ENCODE data around the gene SPTLC3.

Gene SPTLC3

DNA sequence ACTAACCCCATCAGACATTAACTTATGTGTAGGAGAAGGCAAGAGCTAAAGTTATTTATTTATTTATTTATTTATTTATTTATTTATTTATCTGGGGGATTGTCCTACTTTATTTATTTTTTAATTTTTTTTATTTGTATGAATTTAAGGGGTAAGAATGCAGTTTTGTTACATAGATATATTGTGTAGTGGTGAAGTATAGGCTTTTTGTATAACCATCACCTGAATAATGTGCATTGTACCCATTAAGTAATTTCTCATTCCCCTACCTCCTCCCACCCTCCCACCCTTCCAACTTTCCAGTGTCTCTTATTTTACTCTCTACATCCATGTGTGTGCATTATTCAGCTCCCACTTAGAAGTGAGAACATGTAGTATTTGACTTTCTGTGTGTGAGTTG lies 51.6 kb downstream of the SPTLC3 start:
- TF ChIP-seq TCF12 (IDR thresholded peaks at IDR 0.05; ENCODE audit: low read depth) (no peak), TEAD4 (IDR thresholded peaks at IDR 0.05) (no peak), RAD21 (IDR thresholded peaks at IDR 0.05; ENCODE audit: low read depth) (no peak), YY1 (IDR thresholded peaks at IDR 0.05; ENCODE audit: low read depth) (no peak), MAX (IDR thresholded peaks at IDR 0.05) (no peak), CREB1 (IDR thresholded peaks at IDR 0.05; ENCODE audit: low read depth) (no peak), TAF1 (IDR thresholded peaks at IDR 0.05; ENCODE audit: low read depth) (no peak), FOXM1 (IDR thresholded peaks at IDR 0.05; ENCODE audit: borderline replicate concordance, low read depth) (no peak), EGR1 (IDR thresholded peaks at IDR 0.05) (no peak), EP300 (IDR thresholded peaks at IDR 0.05; ENCODE audit: borderline replicate concordance) (no peak)
- TF ChIP-seq, protein P1, sequence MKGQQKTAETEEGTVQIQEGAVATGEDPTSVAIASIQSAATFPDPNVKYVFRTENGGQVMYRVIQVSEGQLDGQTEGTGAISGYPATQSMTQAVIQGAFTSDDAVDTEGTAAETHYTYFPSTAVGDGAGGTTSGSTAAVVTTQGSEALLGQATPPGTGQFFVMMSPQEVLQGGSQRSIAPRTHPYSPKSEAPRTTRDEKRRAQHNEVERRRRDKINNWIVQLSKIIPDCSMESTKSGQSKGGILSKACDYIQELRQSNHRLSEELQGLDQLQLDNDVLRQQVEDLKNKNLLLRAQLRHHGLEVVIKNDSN (IDR thresholded peaks at IDR 0.05), result no peak

DNA sequence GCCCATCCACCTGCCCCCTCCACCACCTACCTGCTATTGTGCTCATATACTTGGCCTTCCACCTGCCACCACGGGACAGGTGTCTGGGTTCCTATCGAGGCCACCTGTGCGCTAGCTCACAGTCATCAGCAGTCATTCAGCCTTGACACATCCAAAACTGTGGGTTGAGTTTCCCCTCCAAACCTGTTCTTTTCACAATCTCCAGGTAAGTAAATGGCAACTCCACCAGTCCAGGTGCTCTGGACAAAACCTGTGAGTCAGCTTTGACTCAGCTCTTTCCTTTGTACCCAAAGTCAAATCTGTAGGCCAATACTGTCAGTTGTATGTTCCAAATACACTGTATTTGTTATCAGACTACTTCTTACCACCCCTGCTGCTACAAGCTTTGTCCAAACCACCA lies 52.6 kb downstream of the SPTLC3 start:
- TF ChIP-seq CEBPB (IDR thresholded peaks at IDR 0.05) (no peak), YY1 (IDR thresholded peaks at IDR 0.05; ENCODE audit: low read depth) (no peak), TAF1 (IDR thresholded peaks at IDR 0.05; ENCODE audit: low read depth) (no peak), FOXM1 (IDR thresholded peaks at IDR 0.05; ENCODE audit: borderline replicate concordance, low read depth) (no peak), MAX (IDR thresholded peaks at IDR 0.05) (no peak), TEAD4 (IDR thresholded peaks at IDR 0.05) (no peak), RAD21 (IDR thresholded peaks at IDR 0.05; ENCODE audit: low read depth) (no peak)

GRCh38 chr20:13062789-13063188 lies 54.0 kb downstream of the SPTLC3 start:
- no peak for TF ChIP-seq FOXM1 (IDR thresholded peaks at IDR 0.05; ENCODE audit: borderline replicate concordance, low read depth)
- no peak for TF ChIP-seq CEBPB (IDR thresholded peaks at IDR 0.05)
- no peak for TF ChIP-seq EP300 (IDR thresholded peaks at IDR 0.05; ENCODE audit: borderline replicate concordance)
- no peak for TF ChIP-seq CREB1 (IDR thresholded peaks at IDR 0.05; ENCODE audit: low read depth)
- no peak for TF ChIP-seq YY1 (IDR thresholded peaks at IDR 0.05; ENCODE audit: low read depth)
- TF ChIP-seq TAF1 (IDR thresholded peaks at IDR 0.05; ENCODE audit: low read depth), result no peak
- no peak for TF ChIP-seq RAD21 (IDR thresholded peaks at IDR 0.05; ENCODE audit: low read depth)
- no peak for TF ChIP-seq ZBTB7A (IDR thresholded peaks at IDR 0.05; ENCODE audit: low read depth)
- TF ChIP-seq TEAD4 (IDR thresholded peaks at IDR 0.05), result no peak
- TF ChIP-seq EGR1 (IDR thresholded peaks at IDR 0.05), result no peak
- TF ChIP-seq TCF12 (IDR thresholded peaks at IDR 0.05; ENCODE audit: low read depth), result no peak
- TF ChIP-seq, protein P1 (IDR thresholded peaks at IDR 0.05), result no peak
- TF ChIP-seq REST (IDR thresholded peaks at IDR 0.05; ENCODE audit: low read depth), result no peak
- TF ChIP-seq NFIC (IDR thresholded peaks at IDR 0.05), result no peak
- TF ChIP-seq MAX (IDR thresholded peaks at IDR 0.05), result no peak

DNA sequence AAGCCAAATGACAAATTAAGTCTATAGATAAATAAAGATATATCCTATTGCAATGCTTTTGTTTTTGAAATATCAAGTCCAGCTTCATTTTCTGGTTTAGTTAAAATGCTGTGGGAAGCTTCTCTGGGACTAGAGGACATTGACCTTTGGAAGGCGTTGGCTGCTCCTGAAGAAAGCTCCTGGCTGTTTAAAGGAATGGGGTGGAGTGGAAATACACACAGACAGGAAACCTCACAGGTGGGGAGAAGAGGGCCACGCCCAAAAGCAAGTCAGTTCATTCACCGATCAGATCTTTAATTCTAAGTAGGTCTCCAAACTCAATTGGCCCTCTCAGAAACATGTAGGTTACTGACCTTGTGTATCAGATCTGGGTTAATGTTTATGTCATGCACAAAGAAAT lies 59.6 kb downstream of the SPTLC3 start:
- TF ChIP-seq EP300 (IDR thresholded peaks at IDR 0.05; ENCODE audit: borderline replicate concordance) (no peak), RAD21 (IDR thresholded peaks at IDR 0.05; ENCODE audit: low read depth) (no peak), YY1 (IDR thresholded peaks at IDR 0.05; ENCODE audit: low read depth) (no peak), REST (IDR thresholded peaks at IDR 0.05; ENCODE audit: low read depth) (no peak), CREB1 (IDR thresholded peaks at IDR 0.05; ENCODE audit: low read depth) (no peak), ZBTB7A (IDR thresholded peaks at IDR 0.05; ENCODE audit: low read depth) (no peak), TAF1 (IDR thresholded peaks at IDR 0.05; ENCODE audit: low read depth) (no peak), NFIC (IDR thresholded peaks at IDR 0.05) (no peak), CEBPB (IDR thresholded peaks at IDR 0.05) (no peak), EGR1 (IDR thresholded peaks at IDR 0.05) (no peak), FOXM1 (IDR thresholded peaks at IDR 0.05; ENCODE audit: borderline replicate concordance, low read depth) (no peak), TCF12 (IDR thresholded peaks at IDR 0.05; ENCODE audit: low read depth) (no peak), MAX (IDR thresholded peaks at IDR 0.05) (no peak), TEAD4 (IDR thresholded peaks at IDR 0.05) (no peak)
- TF ChIP-seq, protein P1 (IDR thresholded peaks at IDR 0.05), result no peak

DNA sequence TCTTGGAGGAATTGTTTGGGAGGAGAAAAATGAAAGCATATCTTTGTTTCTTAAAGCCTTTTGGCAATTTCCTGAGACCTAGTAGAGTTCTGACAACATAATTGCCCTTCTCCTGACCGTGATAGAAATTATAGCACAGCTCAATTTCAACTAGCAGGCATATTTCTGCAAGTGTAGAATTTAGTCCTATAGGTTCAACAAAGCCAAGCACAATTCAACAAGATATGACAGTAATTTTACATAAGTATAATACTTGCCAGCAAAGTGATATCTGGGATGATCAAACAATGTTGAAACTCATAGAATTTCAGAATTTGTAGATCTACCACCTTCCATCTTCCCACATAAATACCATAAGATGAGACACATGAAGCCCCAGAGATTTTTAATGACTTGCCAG lies 73.1 kb downstream of the SPTLC3 start:
- TF ChIP-seq MAX (IDR thresholded peaks at IDR 0.05) (no peak), EGR1 (IDR thresholded peaks at IDR 0.05) (no peak), TAF1 (IDR thresholded peaks at IDR 0.05; ENCODE audit: low read depth) (no peak), FOXM1 (IDR thresholded peaks at IDR 0.05; ENCODE audit: borderline replicate concordance, low read depth) (no peak)

Data from Ishikawa (cell line).